HCT116 (cell line): Measurements from ENCODE around the gene IRAK4. TPM values are rescaled to one million over a fixed set of nuclear protein-coding genes. Genes with fewer than 3 reads are reported as not detected.
"Not testable (repeated sequence)": the region's sequence is repeated elsewhere in the genome, so short reads cannot be mapped to it uniquely, and the experiment has no call there.

Experiments
- ATAC-seq: fragments of 200-7000 bp; cut with Tn5 transposase; 2 replicates; pipeline ENCODE4 v1.9.1; 2020; ENCODE audit warnings: mild to moderate bottlenecking, moderate library complexity
- BruUV-seq: library from RNA; stranded (reverse); fragments of 400-500 nt; replicated peaks from 2 replicates; lab custom pipeline; 2021; lab: Mats Ljungman, UMichigan
- CTCF ChIA-PET: fragments of 300-600 bp; sonication (Branson Sonifier 250); formaldehyde crosslinking; loops from one replicate; lab custom pipeline; 2021; ENCODE audit warnings: antibody characterized with exemption; lab: Charles Lee
- POLR2A ChIA-PET: fragments of 300-600, 350-600 bp; sonication (Branson Sonifier 250); formaldehyde crosslinking; loops from one replicate; lab custom pipeline; 2021; ENCODE audit warnings: antibody characterized with exemption; lab: Charles Lee
- RAD21 ChIA-PET, 2 experiments: fragments of 300-600 bp; sonication (Branson Sonifier 250); formaldehyde crosslinking; loops; one replicate each; lab custom pipeline; 2023; ENCODE audit warnings: low total read pairs in 2 of 2; ENCODE audit not compliant: uncharacterized antibody in 2 of 2, unreplicated experiment in 2 of 2, low non-redundant PET in 1 of 2; lab: Charles Lee
- DNase-seq: peaks from one replicate; pipeline ENCODE4 v3.0.0-alpha.2; 2010; ENCODE audit warnings: low read depth, low spot score
- H2AFZ ChIP-seq: fragments of 200-600 bp; shearing (Covaris generic), sonication (generic); 2 replicates; pipeline ENCODE4 v1.6.1; 2017; ENCODE audit warnings: low read depth, mixed run types, mixed read lengths, antibody characterized with exemption, low read length; ENCODE audit not compliant: poor library complexity, severe bottlenecking
- H3K27ac ChIP-seq: 2 replicates; pipeline ENCODE4 v1.5.1; 2012; ENCODE audit warnings: low read depth, low read length
- H3K27me3 ChIP-seq: fragments of 200-600 bp; sonication (generic); 2 replicates; pipeline ENCODE4 v1.6.1; 2016; ENCODE audit warnings: mixed run types, low read length, mixed read lengths; ENCODE audit not compliant: insufficient read depth
- H3K36me3 ChIP-seq, 2 experiments: fragments of 200-500 bp in 1 of 2; fragments of 200-600 bp in 1 of 2; sonication (Bioruptor generic) in 1 of 2; sonication (generic) in 1 of 2; 2 replicates each; pipeline versions ENCODE4 v1.5.1 to v1.6.1; 2014 to 2016; ENCODE audit warnings: low read length in 2 of 2, inconsistent platforms in 1 of 2, mixed read lengths in 1 of 2, mixed run types in 1 of 2; ENCODE audit not compliant: insufficient read depth in 2 of 2, control insufficient read depth in 1 of 2
- H3K4me1 ChIP-seq, 2 experiments: fragments of 200-600 bp in 1 of 2; sonication (generic) in 1 of 2; 2 replicates each; pipeline versions ENCODE4 v1.5.1 to v1.6.1; 2012 to 2017; ENCODE audit warnings: low read length in 2 of 2, inconsistent platforms in 1 of 2, mild to moderate bottlenecking in 1 of 2, mixed read lengths in 1 of 2, mixed run types in 1 of 2, moderate library complexity in 1 of 2; ENCODE audit not compliant: insufficient read depth in 2 of 2, control insufficient read depth in 1 of 2
- H3K4me2 ChIP-seq: fragments of 200-600 bp; sonication (generic); 2 replicates; pipeline ENCODE4 v1.6.1; 2017; ENCODE audit warnings: mixed run types, low read length, mixed read lengths
- H3K4me3 ChIP-seq, 2 experiments: fragments of 200-600 bp in 1 of 2; sonication (generic) in 1 of 2; replicated peaks in 1 of 2; 2 replicates each; pipeline ENCODE4 v1.5.1; 2011 to 2016; ENCODE audit warnings: low read length in 2 of 2, control low read depth in 1 of 2, low read depth in 1 of 2, mild to moderate bottlenecking in 1 of 2, mixed read lengths in 1 of 2, mixed run types in 1 of 2
- H3K79me2 ChIP-seq: fragments of 200-600 bp; sonication (generic); 2 replicates; pipeline ENCODE4 v1.6.1; 2017; ENCODE audit warnings: mild to moderate bottlenecking, mixed run types, low read length, moderate library complexity, mixed read lengths; ENCODE audit not compliant: insufficient read depth
- H3K9ac ChIP-seq: fragments of 200-600 bp; sonication (generic); 2 replicates; pipeline ENCODE4 v1.6.1; 2016; ENCODE audit warnings: low read length, mixed read lengths
- H3K9me2 ChIP-seq: fragments of 200-600 bp; sonication (generic), shearing (Covaris generic); 2 replicates; pipeline ENCODE4 v1.6.1; 2017; ENCODE audit warnings: mixed run types, mild to moderate bottlenecking, moderate library complexity; ENCODE audit not compliant: insufficient read depth
- H3K9me3 ChIP-seq, 2 experiments: fragments of 200-500 bp in 1 of 2; fragments of 200-600 bp in 1 of 2; sonication (Bioruptor generic) in 1 of 2; sonication (generic) in 1 of 2; 2 replicates each; pipeline ENCODE4 v1.6.1; 2014 to 2017; ENCODE audit warnings: low read length in 2 of 2, mixed read lengths in 2 of 2, inconsistent platforms in 1 of 2, low read depth in 1 of 2, mild to moderate bottlenecking in 1 of 2, mixed run types in 1 of 2, moderate library complexity in 1 of 2; ENCODE audit not compliant: control insufficient read depth in 1 of 2, insufficient read depth in 1 of 2
- H4K20me1 ChIP-seq: fragments of 200-600 bp; sonication (generic), shearing (Covaris generic); 2 replicates; pipeline ENCODE4 v1.6.1; 2017; ENCODE audit warnings: mixed run types, mild to moderate bottlenecking, moderate library complexity; ENCODE audit not compliant: insufficient read depth
- EGR1 ChIP-seq: IDR thresholded peaks from 2 replicates; pipeline ENCODE4 v1.6.1; 2012; ENCODE audit warnings: low read depth
- EZH2 ChIP-seq: fragments of 200-600 bp; sonication (generic); IDR thresholded peaks from 2 replicates; pipeline ENCODE4 v1.6.1; 2017; ENCODE audit warnings: antibody characterized with exemption, mixed run types
- FOSL1 ChIP-seq: IDR thresholded peaks from 2 replicates; pipeline ENCODE4 v1.6.1; 2012; ENCODE audit warnings: low read depth
- JUND ChIP-seq: IDR thresholded peaks from 2 replicates; pipeline ENCODE4 v1.6.1; 2012
- SIN3A ChIP-seq: IDR thresholded peaks from 2 replicates; pipeline ENCODE4 v1.6.1; 2012; ENCODE audit warnings: low read depth
- SP1 ChIP-seq: IDR thresholded peaks from 2 replicates; pipeline ENCODE4 v1.6.1; 2012; ENCODE audit warnings: low read depth
- TCF7L2 ChIP-seq: IDR thresholded peaks from 2 replicates; pipeline ENCODE4 v1.7.0; 2011; ENCODE audit warnings: borderline replicate concordance, inconsistent platforms; ENCODE audit not compliant: insufficient read depth, insufficient read length; ENCODE audit errors: extremely low read depth
- ZFX ChIP-seq: fragments of 450-650 bp; IDR thresholded peaks from 2 replicates; pipeline ENCODE4 v1.6.1; 2017
- intact Hi-C: fragments of 100-400 bp; cut with micrococcal nuclease; formaldehyde crosslinking; loops from 2 replicates; pipeline ENCODE4 v1.10.0; 2022
- total RNA-seq: library from RNA; stranded (reverse); gene quantifications from one replicate; pipeline ENCODE4 v1.2.1, GENCODE V29; 2021; ENCODE audit not compliant: unreplicated experiment
- TF ChIP-seq, protein P1 (sequence below): IDR thresholded peaks from 2 replicates; pipeline ENCODE4 v1.6.1; 2012
- TF ChIP-seq, protein P2 (sequence below): IDR thresholded peaks from 2 replicates; pipeline ENCODE4 v1.6.1; 2011; ENCODE audit warnings: mild to moderate bottlenecking, low read length, moderate library complexity; ENCODE audit not compliant: insufficient replicate concordance; ENCODE audit errors: extremely low read depth
- TF ChIP-seq, protein P3 (sequence below): IDR thresholded peaks from 2 replicates; pipeline ENCODE4 v1.6.1; 2012
- TF ChIP-seq, protein P4 (sequence below): IDR thresholded peaks from 2 replicates; pipeline ENCODE4 v1.6.1; 2012; ENCODE audit warnings: low read depth
- TF ChIP-seq, protein P5 (sequence below), 3 experiments: fragments of 200-600 bp in 1 of 3; sonication (generic) in 1 of 3; IDR thresholded peaks in 2 of 3; conservative IDR thresholded peaks in 1 of 3; 2 replicates each; pipeline ENCODE4 v1.5.1; 2012 to 2017; ENCODE audit warnings: low read depth in 2 of 3, low read length in 2 of 3, antibody characterized with exemption in 1 of 3, borderline replicate concordance in 1 of 3, control low read depth in 1 of 3, mild to moderate bottlenecking in 1 of 3, mixed read lengths in 1 of 3, mixed run types in 1 of 3, moderate library complexity in 1 of 3; ENCODE audit not compliant: insufficient read depth in 1 of 3

The IRAK4 gene
- total RNA-seq, 1 experiment from 2014 or later: 6.9 TPM

DNA sequence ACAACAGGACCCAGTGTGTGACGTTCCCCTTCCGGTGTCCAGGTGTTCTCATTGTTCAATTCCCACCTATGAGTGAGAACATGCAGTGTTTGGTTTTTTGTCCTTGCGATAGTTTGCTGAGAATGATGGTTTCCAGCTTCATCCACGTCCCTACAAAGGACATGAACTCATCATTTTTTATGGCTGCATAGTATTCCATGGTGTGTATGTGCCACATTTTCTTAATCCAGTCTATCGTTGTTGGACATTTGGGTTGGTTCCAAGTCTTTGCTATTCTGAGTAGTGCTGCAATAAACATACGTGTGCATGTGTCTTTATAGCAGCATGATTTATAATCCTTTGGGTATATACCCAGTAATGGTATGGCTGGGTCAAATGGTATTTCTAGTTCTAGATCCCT, 7.4 kb upstream of the IRAK4 start:
- RAD21 ChIA-PET, H3K79me2 ChIP-seq: not testable (repeated sequence)

DNA sequence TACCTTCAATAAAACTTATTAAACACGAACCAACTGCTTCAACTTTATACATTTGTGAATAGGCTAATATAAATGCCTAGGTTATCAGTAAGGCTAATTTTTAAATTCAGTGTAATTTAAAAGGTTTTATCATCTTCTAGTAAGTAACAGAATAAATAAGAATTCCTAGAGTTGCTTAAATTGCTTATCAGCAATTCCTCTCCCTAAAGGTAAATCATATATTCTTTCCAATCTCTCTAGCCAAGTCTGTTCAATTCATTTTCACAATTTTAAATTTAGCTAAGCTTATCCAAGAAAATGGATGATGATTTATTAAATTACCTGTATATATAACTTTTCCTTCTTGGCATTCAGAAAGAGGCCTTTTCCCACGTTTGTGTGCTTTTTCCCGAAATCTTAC, 4.7 kb upstream of the IRAK4 start:
- H3K27me3 ChIP-seq: no peaks in the 10 kb centered on the region
- peaks cover 14% of the 10 kb centered on the region for H3K79me2 ChIP-seq
- CTCF ChIA-PET: no interaction called here
- RAD21 ChIA-PET: no interaction called here
- H3K27ac ChIP-seq: no peak overlapping the region
- peaks cover 0 to 9% of the 10 kb centered on the region in 2 experiments; a peak in 3 of 4 replicates for H3K4me1 ChIP-seq
- no peak overlapping the region for H3K4me3 ChIP-seq
- H3K9me3 ChIP-seq: no peaks in the 10 kb centered on the region
- POLR2A ChIA-PET: no interaction called here
- H2AFZ ChIP-seq: no peak overlapping the region
- no peak overlapping the region for H3K9ac ChIP-seq
- no TSS peak for BruUV-seq
- H3K36me3 ChIP-seq: peaks cover 0 to 19% of the 10 kb centered on the region in 2 experiments; a peak in 2 of 4 replicates
- H3K9me2 ChIP-seq: no peaks in the 10 kb centered on the region
- H4K20me1 ChIP-seq: no peaks in the 10 kb centered on the region
- intact Hi-C loops: no loop called here
- ATAC-seq (no peak), DNase-seq (no peak)
- H3K4me2 ChIP-seq: no peak overlapping the region
- no peak for TF ChIP-seq SIN3A
- TF ChIP-seq, protein P1, sequence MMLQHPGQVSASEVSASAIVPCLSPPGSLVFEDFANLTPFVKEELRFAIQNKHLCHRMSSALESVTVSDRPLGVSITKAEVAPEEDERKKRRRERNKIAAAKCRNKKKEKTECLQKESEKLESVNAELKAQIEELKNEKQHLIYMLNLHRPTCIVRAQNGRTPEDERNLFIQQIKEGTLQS: no peak
- no peak for TF ChIP-seq TCF7L2
- TF ChIP-seq, protein P2, sequence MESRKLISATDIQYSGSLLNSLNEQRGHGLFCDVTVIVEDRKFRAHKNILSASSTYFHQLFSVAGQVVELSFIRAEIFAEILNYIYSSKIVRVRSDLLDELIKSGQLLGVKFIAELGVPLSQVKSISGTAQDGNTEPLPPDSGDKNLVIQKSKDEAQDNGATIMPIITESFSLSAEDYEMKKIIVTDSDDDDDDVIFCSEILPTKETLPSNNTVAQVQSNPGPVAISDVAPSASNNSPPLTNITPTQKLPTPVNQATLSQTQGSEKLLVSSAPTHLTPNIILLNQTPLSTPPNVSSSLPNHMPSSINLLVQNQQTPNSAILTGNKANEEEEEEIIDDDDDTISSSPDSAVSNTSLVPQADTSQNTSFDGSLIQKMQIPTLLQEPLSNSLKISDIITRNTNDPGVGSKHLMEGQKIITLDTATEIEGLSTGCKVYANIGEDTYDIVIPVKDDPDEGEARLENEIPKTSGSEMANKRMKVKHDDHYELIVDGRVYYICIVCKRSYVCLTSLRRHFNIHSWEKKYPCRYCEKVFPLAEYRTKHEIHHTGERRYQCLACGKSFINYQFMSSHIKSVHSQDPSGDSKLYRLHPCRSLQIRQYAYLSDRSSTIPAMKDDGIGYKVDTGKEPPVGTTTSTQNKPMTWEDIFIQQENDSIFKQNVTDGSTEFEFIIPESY: no peak
- TF ChIP-seq ZFX: no peak
- TF ChIP-seq EZH2: no peak
- TF ChIP-seq SP1: no peak
- no peak for TF ChIP-seq JUND
- no peak for TF ChIP-seq EGR1
- TF ChIP-seq, protein P3, sequence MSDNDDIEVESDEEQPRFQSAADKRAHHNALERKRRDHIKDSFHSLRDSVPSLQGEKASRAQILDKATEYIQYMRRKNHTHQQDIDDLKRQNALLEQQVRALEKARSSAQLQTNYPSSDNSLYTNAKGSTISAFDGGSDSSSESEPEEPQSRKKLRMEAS: no peak
- TF ChIP-seq, protein P4, sequence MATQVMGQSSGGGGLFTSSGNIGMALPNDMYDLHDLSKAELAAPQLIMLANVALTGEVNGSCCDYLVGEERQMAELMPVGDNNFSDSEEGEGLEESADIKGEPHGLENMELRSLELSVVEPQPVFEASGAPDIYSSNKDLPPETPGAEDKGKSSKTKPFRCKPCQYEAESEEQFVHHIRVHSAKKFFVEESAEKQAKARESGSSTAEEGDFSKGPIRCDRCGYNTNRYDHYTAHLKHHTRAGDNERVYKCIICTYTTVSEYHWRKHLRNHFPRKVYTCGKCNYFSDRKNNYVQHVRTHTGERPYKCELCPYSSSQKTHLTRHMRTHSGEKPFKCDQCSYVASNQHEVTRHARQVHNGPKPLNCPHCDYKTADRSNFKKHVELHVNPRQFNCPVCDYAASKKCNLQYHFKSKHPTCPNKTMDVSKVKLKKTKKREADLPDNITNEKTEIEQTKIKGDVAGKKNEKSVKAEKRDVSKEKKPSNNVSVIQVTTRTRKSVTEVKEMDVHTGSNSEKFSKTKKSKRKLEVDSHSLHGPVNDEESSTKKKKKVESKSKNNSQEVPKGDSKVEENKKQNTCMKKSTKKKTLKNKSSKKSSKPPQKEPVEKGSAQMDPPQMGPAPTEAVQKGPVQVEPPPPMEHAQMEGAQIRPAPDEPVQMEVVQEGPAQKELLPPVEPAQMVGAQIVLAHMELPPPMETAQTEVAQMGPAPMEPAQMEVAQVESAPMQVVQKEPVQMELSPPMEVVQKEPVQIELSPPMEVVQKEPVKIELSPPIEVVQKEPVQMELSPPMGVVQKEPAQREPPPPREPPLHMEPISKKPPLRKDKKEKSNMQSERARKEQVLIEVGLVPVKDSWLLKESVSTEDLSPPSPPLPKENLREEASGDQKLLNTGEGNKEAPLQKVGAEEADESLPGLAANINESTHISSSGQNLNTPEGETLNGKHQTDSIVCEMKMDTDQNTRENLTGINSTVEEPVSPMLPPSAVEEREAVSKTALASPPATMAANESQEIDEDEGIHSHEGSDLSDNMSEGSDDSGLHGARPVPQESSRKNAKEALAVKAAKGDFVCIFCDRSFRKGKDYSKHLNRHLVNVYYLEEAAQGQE: no peak
- no peak for TF ChIP-seq FOSL1
- TF ChIP-seq, protein P5, sequence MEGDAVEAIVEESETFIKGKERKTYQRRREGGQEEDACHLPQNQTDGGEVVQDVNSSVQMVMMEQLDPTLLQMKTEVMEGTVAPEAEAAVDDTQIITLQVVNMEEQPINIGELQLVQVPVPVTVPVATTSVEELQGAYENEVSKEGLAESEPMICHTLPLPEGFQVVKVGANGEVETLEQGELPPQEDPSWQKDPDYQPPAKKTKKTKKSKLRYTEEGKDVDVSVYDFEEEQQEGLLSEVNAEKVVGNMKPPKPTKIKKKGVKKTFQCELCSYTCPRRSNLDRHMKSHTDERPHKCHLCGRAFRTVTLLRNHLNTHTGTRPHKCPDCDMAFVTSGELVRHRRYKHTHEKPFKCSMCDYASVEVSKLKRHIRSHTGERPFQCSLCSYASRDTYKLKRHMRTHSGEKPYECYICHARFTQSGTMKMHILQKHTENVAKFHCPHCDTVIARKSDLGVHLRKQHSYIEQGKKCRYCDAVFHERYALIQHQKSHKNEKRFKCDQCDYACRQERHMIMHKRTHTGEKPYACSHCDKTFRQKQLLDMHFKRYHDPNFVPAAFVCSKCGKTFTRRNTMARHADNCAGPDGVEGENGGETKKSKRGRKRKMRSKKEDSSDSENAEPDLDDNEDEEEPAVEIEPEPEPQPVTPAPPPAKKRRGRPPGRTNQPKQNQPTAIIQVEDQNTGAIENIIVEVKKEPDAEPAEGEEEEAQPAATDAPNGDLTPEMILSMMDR (IDR thresholded peaks at IDR 0.05 in 2 of 3, conservative IDR thresholded peaks at IDR 0.05 in 1 of 3; ENCODE audit: borderline replicate concordance in 1 of 3, insufficient read depth in 1 of 3, low read depth in 2 of 3, low read length in 2 of 3): no peak

More for the DNA sequence above, 7.4 kb upstream of the IRAK4 start:
- DNase-seq, intact Hi-C loops, H3K9me3 ChIP-seq, H3K4me3 ChIP-seq, POLR2A ChIA-PET, H3K4me1 ChIP-seq, CTCF ChIA-PET, H3K9ac ChIP-seq, H3K9me2 ChIP-seq, H3K4me2 ChIP-seq, BruUV-seq, H2AFZ ChIP-seq, ATAC-seq, H3K27me3 ChIP-seq, H3K27ac ChIP-seq, H4K20me1 ChIP-seq: not testable (repeated sequence)
- H3K36me3 ChIP-seq: peaks cover 0 to 19% of the 10 kb centered on the region in 2 experiments; a peak in 2 of 4 replicates
